GM20000 (cell line): ENCODE data around the gene MLC1.

ENCODE experiments used
- DNase-seq: peaks from one replicate; pipeline ENCODE4 v3.0.0; 2012; ENCODE audit warnings: low spot score
- CTCF ChIP-seq: IDR thresholded peaks from 2 replicates; pipeline ENCODE4 v1.5.1; 2012; ENCODE audit warnings: mild to moderate bottlenecking, control low read depth; ENCODE audit errors: extremely low read depth, missing control alignments

MLC1 gene

DNA sequence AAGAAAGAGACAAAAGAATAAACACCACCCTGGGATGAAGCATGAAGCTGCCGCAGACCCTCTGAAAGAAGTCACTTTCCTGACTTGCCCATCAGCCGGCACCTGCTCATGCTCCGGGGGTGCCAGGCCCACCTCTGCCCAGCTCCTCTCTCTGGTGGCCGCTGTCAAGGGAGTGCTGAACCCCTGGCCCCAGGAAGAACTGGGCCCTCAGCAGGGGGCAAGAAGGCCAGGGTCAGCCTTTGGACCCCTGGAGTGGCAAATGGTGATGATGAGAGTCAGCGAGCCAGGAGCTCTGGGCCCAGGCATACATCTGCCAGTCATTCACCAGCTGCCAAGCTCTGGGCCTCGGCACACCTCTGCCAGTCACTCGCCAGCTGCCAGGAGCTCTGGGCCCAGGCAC is 44.5 kb downstream of the MLC1 start:
- no peak for DNase-seq
- no peak for TF ChIP-seq CTCF

DNA sequence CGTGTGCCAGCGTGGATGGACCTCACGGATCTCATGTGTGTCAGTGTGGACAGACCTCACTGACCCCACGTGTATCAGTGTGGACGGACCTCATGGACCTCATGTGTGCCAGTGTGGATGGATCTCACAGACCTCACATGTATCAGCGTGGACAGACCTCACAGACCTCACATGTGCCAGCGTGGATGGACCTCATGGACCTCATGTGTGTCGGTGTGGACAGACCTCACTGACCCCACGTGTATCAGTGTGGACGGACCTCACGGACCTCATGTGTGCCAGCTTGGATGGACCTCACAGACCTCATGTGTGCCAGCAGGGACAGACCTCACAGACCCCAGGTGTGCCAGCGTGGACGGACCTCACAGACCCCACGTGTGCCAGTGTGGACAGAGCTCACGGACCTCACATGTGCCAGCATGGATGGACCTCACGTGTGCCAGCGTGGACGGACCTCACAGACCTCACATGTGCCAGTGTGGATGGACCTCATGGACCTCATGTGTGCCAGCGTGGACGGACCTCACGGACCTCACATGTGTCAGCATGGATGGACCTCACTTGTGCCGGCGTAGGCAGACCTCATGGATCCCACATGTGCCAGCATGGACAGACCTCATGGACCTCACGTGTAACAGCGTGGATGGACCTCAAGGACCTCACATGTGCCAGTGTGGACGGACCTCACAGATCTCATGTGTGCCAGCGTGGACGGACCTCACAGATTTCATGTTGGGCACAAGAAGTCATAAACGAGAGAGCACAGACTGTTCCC is 45.4 kb downstream of the MLC1 start:
- TF ChIP-seq CTCF, result no peak
- DNase-seq, result no peak

GRCh38 chr22:50035976-50036724 is 49.1 kb downstream of the MLC1 start:
- TF ChIP-seq CTCF, result no peak

GRCh38 chr22:50035131-50035881 is 49.9 kb downstream of the MLC1 start:
- peak; percentile 32 for DNase-seq
- TF ChIP-seq CTCF, result no peak

More at GRCh38 chr22:50035976-50036724, 49.1 kb downstream of the MLC1 start:
- DNase-seq, result peak; percentile 9

DNA sequence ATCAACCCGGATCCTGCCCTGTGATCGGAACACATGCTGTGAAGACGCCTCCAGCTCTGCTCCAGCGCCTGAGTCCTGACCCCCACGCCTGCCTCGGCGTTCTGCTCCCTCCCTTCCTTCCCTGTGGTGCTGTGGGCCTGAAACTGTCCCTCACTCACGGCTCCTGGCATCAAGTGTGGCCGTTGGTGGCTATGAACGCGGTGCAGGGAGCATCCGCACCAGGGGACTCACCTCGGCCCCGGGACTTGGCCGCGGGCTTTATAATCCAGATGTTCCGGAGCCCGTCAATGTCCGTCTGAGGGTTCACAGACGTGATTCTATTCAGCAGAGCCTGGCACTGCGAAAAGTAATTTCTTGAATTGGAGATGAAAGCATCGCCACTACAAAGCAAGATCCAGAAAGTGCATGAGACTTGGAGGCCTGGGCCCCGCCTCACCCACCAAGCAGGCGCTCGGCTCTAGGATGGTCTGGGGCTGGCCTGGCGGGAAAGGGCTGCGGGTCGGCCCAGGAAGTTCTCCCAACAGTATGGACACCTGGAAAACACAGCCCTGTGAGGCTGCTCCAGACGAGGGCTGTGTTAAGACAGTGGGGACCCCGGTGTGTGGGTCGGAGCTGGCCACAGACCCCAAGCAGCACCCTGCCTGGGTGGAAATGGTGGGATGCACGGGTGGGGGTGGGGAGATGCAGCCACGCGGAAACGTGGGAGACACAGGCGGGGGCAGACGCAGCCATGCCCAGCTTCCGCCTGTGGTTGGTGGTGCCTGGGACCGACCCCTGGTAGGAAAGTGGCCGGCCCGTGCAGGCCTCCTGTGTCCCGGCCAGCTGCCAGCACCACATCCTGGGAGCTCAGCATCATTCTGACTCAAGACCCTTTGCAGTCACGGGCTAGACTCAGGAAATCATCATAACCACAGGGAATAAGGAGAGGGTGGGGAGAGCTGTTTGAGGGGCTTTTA is 50.8 kb downstream of the MLC1 start:
- DNase-seq, result peak; percentile 39
- TF ChIP-seq CTCF, result no peak

DNA sequence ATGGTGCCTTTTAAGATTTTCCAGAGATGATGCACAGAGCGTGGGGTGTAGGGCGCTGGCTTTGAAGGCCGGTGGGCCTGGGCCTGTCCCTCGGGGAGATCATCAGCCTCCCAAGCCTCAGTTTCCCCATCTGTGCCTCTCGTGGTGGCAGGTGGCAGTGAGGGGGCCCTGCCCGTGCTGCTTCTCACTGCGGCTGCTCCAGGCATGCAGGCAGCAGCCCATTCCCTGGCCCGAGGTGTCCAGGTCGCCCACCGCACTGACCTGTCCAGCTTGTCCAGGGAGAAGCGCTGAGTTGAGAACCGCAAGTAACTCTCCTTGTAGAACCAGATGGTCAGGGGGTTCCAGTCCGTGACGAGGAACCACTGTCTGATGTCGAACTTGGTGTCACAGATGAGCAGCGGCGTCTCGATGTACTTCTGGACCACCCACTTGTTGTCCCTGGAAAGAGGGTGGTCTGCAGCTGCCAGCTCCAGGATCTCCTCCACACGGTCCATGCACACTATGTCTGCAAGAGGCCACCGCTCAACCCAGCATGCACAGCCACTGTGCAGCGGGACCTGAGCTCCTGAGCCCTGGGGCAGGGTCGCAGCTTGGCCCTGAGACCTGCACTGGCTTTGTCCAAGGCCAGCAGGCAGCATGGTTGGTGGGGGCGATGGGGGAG is 52.2 kb downstream of the MLC1 start:
- TF ChIP-seq CTCF, result no peak
- no peak for DNase-seq
